Glomerular visceral epithelial cell (primary cell): ENCODE measurements around the gene MFAP1.
"Not testable (repeated sequence)": the region's sequence is repeated elsewhere in the genome, so short reads cannot be mapped to it uniquely, and the experiment has no call there.

Experiments used
- DNase-seq: peaks from one replicate; pipeline ENCODE4 v3.0.0-alpha.2; 2016; ENCODE audit errors: extremely low spot score

The MFAP1 gene

GRCh38 chr15:43824302-43825246 lies at the start of gene MFAP1:
TSS of gene MFAP1 (minus strand) at chr15:43824690. CDS start at chr15:43824569, 121 bp downstream.
- DNase-seq = peak; percentile 98

- no peak for DNase-seq
Measured at GRCh38 chr15:43873651-43874050, 49.2 kb upstream of the MFAP1 start.

- DNase-seq = peak; percentile 49
Measured at GRCh38 chr15:43872416-43873020, 48.0 kb upstream of the MFAP1 start.

GRCh38 chr15:43871835-43872234 lies 47.3 kb upstream of the MFAP1 start:
- DNase-seq = no peak

- no peak for DNase-seq
Measured at GRCh38 chr15:43868406-43868805, 43.9 kb upstream of the MFAP1 start.

GRCh38 chr15:43867096-43867495 lies 42.6 kb upstream of the MFAP1 start:
- no peak for DNase-seq

DNA sequence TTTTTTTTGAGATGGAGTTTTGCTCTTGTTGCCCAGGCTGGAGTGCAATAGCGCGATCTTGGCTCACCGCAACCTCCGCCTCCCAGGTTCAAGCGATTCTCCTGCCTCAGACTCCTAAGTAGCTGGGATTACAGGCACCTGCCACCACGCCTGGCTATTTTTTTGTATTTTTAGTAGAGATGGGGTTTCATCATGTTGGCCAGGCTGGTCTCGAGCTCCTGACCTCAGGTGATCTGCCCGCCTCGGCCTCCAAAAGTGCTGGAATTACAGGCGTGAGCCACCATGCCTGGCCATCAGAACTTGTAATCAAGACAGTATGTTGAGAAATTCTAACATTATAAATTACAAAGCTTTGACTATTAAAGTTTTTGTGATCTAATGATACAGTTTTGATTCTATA lies 42.1 kb upstream of the MFAP1 start:
- not testable (repeated sequence) for DNase-seq

DNA sequence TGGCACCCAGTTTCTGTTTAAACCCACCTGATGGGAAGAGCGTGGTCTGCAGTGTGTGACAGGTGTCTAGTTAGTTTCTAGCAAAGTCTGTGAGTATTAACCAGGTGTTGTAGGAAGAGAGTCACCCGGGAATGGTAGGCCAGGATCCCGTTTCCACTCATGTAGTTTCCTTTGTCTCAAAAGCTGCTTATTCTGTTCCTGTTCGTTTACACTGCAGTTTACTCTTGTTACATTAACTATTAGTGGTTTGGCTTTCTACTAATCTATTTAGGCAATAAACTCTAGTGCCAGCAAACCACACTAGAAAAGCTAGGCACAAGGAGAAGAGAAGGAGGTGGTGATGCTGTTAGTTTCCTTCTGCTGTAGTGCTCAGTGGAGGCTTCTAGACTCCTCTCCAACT lies 35.1 kb upstream of the MFAP1 start:
- DNase-seq = no peak

DNA sequence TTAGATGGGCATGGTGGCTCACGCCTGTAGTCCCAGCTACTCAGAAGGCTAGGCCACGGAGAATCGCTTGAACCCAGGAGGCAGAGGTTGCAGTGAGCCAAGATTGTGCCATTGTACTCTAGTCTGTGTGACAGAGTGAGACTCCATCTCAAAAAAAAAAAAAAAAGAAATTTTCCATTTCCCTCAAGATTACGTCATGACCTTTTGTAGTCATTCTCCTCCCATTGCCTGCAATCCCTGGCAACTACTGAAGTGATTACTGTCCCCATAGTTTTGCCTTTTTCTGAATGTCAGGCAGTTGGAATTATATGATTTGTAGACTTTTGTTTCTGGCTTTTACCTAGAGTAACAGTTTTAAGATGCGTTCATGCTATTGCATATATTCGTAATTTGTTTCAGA lies 30.3 kb upstream of the MFAP1 start:
- no peak for DNase-seq

- no peak for DNase-seq
Measured at GRCh38 chr15:43852607-43853006, 28.1 kb upstream of the MFAP1 start.

DNA sequence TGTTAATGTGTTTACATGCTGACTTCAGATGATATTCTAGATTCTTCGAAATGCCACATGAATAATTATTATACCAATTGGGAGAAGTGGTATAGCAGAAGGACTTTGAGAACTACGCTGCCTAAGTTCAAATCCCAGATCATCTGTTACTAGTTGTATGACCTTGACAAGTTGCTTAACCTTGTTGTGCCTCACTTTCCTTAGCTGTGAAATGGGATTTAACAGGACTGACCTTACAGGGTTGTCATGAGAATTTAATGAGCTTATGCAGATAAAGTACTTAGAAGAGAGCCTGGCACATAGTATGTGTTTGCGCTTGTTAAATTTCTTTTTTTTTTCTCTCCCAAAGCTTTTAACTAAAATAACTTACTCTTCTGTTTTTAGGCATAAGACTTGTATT lies 26.8 kb upstream of the MFAP1 start:
- DNase-seq = no peak

DNA sequence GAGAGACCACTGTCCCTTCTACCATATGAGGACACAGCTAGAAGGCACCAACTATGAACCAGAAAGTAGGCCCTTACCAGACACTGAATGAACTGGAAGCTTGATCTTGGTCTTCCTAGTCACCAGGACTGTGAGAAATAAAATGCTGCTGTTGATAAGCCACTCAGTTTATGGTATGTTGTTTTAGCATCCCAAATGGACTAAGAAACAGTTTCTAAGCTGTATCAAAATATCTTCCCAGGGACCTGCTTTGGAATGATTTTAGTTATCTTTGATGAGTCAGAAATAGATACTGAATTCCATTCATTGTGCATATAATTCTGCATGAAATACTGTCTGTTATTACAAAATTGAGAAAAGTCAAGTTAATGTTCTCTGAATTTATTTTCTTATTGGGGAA lies 20.9 kb upstream of the MFAP1 start:
- DNase-seq = no peak

GRCh38 chr15:43832485-43832884 lies 8.0 kb upstream of the MFAP1 start:
- not testable (repeated sequence) for DNase-seq

- not testable (repeated sequence) for DNase-seq
Measured at GRCh38 chr15:43831519-43832052, 7.1 kb upstream of the MFAP1 start.

GRCh38 chr15:43830691-43831275 lies 6.3 kb upstream of the MFAP1 start:
- not testable (repeated sequence) for DNase-seq

DNA sequence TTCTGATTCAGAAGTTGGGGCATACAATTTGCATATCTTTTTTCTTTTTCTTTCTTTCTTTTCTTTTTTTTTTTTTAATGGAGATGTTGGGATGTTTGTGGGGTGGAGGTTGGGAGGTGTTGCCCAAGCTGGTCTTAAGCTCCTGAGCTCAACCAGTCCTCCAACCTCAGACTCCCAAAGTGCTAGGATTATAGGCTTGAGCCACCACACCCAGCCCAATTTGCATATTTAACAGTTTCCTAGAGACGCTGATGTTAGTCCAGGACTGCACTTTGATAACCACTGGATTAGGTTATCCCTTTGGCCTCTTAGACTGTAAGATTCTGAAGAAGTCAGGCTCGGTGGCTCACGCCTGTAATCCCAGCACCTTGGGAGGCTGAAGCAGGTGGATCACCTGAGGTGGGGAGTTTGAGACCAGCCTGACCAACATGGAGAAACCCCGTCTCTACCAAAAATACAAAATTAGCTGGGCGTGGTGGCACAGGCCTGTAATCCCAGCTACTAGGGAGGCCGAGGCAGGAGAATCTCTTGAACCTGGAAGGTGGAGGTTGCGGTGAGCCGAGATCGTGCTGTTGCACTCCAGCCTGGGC lies 5.6 kb upstream of the MFAP1 start:
- not testable (repeated sequence) for DNase-seq

DNA sequence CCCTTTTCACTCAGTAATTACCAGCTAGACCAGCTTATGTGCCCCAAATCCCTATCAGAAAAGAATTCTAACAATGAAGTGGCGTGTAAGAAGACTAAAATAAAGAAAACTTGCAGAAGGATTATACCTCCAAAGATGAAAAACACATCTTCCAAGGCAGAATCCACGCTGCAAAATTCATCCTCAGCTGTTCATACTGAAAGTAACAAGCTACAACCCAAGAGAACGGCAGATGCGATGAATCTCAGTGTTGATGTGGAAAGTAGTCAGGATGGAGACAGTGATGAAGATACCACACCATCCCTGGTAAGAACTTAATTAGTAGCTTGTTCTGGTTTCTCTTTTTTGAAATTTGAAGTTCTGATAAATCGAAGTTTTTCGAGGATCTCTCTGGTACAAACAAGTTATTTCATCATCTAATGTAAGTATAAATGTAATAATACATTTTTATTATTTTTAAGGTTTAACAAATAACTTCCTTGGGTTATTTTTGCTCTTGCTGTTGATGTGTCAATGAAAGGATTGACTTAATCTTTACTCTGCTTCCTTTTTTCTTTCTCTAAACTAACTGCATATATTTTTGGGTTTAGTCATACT lies 3.7 kb upstream of the MFAP1 start:
- no peak for DNase-seq

GRCh38 chr15:43826508-43827341 lies 2.2 kb upstream of the MFAP1 start, which contains the start of gene WDR76:
TSS of gene WDR76 (plus strand) at chr15:43827002. CDS start at chr15:43827033, 31 bp downstream.
- DNase-seq = peak; percentile 90

DNA sequence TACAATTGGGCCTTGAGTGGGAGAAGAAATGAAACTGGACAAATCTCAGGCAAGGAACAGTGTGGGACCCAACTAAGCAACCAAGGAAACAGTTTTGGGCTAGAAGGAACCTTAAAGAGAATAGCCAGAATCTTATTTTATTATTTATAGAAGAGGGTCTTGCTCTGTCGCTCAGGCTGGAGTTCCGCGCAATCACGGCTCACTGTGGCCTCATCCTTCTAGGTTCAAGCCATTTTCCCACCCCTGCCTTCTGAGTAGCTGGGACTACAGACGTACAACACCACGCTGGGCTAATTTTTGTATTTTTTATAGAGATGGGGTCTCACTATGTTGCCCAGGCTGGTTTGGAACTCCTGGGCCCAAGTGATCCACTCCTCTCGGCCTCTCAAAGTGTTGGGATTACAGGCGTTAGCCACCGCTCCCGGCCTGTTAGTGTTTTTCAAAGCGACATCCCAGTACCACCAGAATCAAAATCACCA lies 1.6 kb upstream of the MFAP1 start:
- no peak for DNase-seq

DNA sequence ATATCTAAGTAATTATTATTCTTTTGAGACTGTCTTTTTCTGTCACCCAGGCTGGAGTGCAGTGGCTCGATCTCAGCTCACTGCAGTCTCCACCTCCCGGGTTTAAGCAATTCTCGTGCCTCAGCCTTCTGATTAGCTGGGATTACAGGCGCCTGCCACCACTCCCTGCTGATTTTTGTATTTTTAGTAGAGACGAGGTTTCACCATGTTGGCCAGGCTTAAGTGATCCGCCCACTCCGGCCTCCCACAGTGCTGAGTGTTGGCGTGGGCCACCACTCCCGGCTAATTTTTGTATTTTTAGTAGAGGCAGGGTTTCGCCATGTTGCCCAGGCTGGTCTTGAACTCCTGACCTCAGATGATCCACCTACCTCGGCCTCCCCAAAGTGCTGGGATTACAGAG lies 815 bp upstream of the MFAP1 start:
- DNase-seq = not testable (repeated sequence)
